IPS-18a (cell line): ENCODE measurements around the gene AUTS2.
"Not testable (repeated sequence)": the region's sequence is repeated elsewhere in the genome, so short reads cannot be mapped to it uniquely, and the experiment has no call there.

Source experiments
- H3K27ac ChIP-seq: one replicate; pipeline ENCODE4 v1.5.1; 2013; ENCODE audit warnings: low read length
- H3K27me3 ChIP-seq: one replicate; pipeline ENCODE4 v1.6.1; 2013; ENCODE audit warnings: mild to moderate bottlenecking, low read length; ENCODE audit not compliant: control insufficient read depth, insufficient read depth
- H3K36me3 ChIP-seq: one replicate; pipeline ENCODE4 v1.6.1; 2013; ENCODE audit warnings: low read depth, low read length; ENCODE audit not compliant: control insufficient read depth
- H3K4me1 ChIP-seq: one replicate; pipeline ENCODE4 v1.6.1; 2013; ENCODE audit warnings: low read depth, low read length; ENCODE audit not compliant: control insufficient read depth
- H3K4me3 ChIP-seq: one replicate; pipeline ENCODE4 v1.5.1; 2013; ENCODE audit warnings: low read length
- H3K9ac ChIP-seq: one replicate; pipeline ENCODE4 v1.6.1; 2013; ENCODE audit warnings: mild to moderate bottlenecking, low read length, moderate library complexity
- H3K9me3 ChIP-seq: one replicate; pipeline ENCODE4 v1.6.1; 2013; ENCODE audit warnings: low read depth, low read length; ENCODE audit not compliant: control insufficient read depth

Gene AUTS2

GRCh38 chr7:70646536-70647248 is 1048.4 kb downstream of the AUTS2 start:
- Histone ChIP-seq H3K27ac (no peak overlapping the region), H3K36me3 (no peaks in the 10 kb centered on the region), H3K4me3 (no peak overlapping the region), H3K9ac (no peak overlapping the region), H3K4me1 (no peaks in the 10 kb centered on the region), H3K27me3 (no peaks in the 10 kb centered on the region), H3K9me3 (no peaks in the 10 kb centered on the region)

- Histone ChIP-seq H3K4me1 (no peaks in the 10 kb centered on the region), H3K9ac (no peak overlapping the region), H3K9me3 (no peaks in the 10 kb centered on the region), H3K27me3 (no peaks in the 10 kb centered on the region), H3K36me3 (no peaks in the 10 kb centered on the region), H3K27ac (no peak overlapping the region), H3K4me3 (no peak overlapping the region)
These were observed 1049.7 kb downstream of the AUTS2 start for GRCh38 chr7:70647801-70648498.

- not testable (repeated sequence) for H3K9ac ChIP-seq, H3K36me3 ChIP-seq, H3K4me1 ChIP-seq, H3K4me3 ChIP-seq, H3K9me3 ChIP-seq, H3K27me3 ChIP-seq, H3K27ac ChIP-seq
These were observed 1050.2 kb downstream of the AUTS2 start for GRCh38 chr7:70648499-70648861.

GRCh38 chr7:70649323-70649722 is 1051.0 kb downstream of the AUTS2 start:
- no peak overlapping the region for H3K4me3 ChIP-seq
- H3K27me3 ChIP-seq, result no peaks in the 10 kb centered on the region
- H3K9me3 ChIP-seq, result no peaks in the 10 kb centered on the region
- no peaks in the 10 kb centered on the region for H3K36me3 ChIP-seq
- no peak overlapping the region for H3K9ac ChIP-seq
- H3K27ac ChIP-seq, result no peak overlapping the region
- no peaks in the 10 kb centered on the region for H3K4me1 ChIP-seq

- Histone ChIP-seq H3K27me3 (no peaks in the 10 kb centered on the region), H3K27ac (no peak overlapping the region), H3K9me3 (no peaks in the 10 kb centered on the region), H3K36me3 (no peaks in the 10 kb centered on the region), H3K9ac (no peak overlapping the region), H3K4me1 (peaks cover 3% of the 10 kb centered on the region), H3K4me3 (no peak overlapping the region)
These were observed 1055.9 kb downstream of the AUTS2 start for GRCh38 chr7:70654146-70654545.

GRCh38 chr7:70654979-70655378 is 1056.7 kb downstream of the AUTS2 start:
- Histone ChIP-seq H3K4me3 (no peak overlapping the region), H3K4me1 (peaks cover 3% of the 10 kb centered on the region), H3K36me3 (no peaks in the 10 kb centered on the region), H3K9ac (no peak overlapping the region), H3K9me3 (no peaks in the 10 kb centered on the region), H3K27ac (no peak overlapping the region), H3K27me3 (no peaks in the 10 kb centered on the region)

- H3K27ac ChIP-seq, result no peak overlapping the region
- no peak overlapping the region for H3K4me3 ChIP-seq
- H3K4me1 ChIP-seq, result peaks cover 4% of the 10 kb centered on the region
- no peaks in the 10 kb centered on the region for H3K27me3 ChIP-seq
- H3K36me3 ChIP-seq, result no peaks in the 10 kb centered on the region
- H3K9me3 ChIP-seq, result no peaks in the 10 kb centered on the region
- H3K9ac ChIP-seq, result no peak overlapping the region
These were observed 1057.4 kb downstream of the AUTS2 start for GRCh38 chr7:70655694-70656093.

- Histone ChIP-seq H3K9me3 (no peaks in the 10 kb centered on the region), H3K27me3 (no peaks in the 10 kb centered on the region), H3K9ac (no peak overlapping the region), H3K4me3 (no peak overlapping the region), H3K36me3 (no peaks in the 10 kb centered on the region), H3K27ac (no peak overlapping the region), H3K4me1 (peaks cover 8% of the 10 kb centered on the region)
These were observed 1059.3 kb downstream of the AUTS2 start for GRCh38 chr7:70657571-70657970.

- Histone ChIP-seq H3K9ac (no peak overlapping the region), H3K36me3 (no peaks in the 10 kb centered on the region), H3K9me3 (no peaks in the 10 kb centered on the region), H3K4me1 (peaks cover 8% of the 10 kb centered on the region), H3K27ac (no peak overlapping the region), H3K4me3 (no peak overlapping the region), H3K27me3 (no peaks in the 10 kb centered on the region)
These were observed 1059.8 kb downstream of the AUTS2 start for GRCh38 chr7:70657989-70658632.

- Histone ChIP-seq H3K9me3 (no peaks in the 10 kb centered on the region), H3K27ac (no peak overlapping the region), H3K9ac (no peak overlapping the region), H3K4me1 (peaks cover 8% of the 10 kb centered on the region), H3K4me3 (no peak overlapping the region), H3K27me3 (no peaks in the 10 kb centered on the region), H3K36me3 (no peaks in the 10 kb centered on the region)
These were observed 1061.0 kb downstream of the AUTS2 start for GRCh38 chr7:70659263-70659662.

GRCh38 chr7:70660154-70660818 is 1062.0 kb downstream of the AUTS2 start:
- Histone ChIP-seq H3K27me3 (no peaks in the 10 kb centered on the region), H3K36me3 (no peaks in the 10 kb centered on the region), H3K4me3 (no peak overlapping the region), H3K9me3 (no peaks in the 10 kb centered on the region), H3K27ac (no peak overlapping the region), H3K9ac (no peak overlapping the region), H3K4me1 (peaks cover 8% of the 10 kb centered on the region)
